NB4 (cell line): ENCODE measurements around the gene SDCBP2.

Experiments used
- CTCF ChIP-seq: IDR thresholded peaks from one replicate; pipeline ENCODE4 v1.5.1; 2012; ENCODE audit warnings: low read depth, low read length
- MAX ChIP-seq: IDR thresholded peaks from 2 replicates; pipeline ENCODE4 v1.6.1; 2011; ENCODE audit warnings: low read depth, low read length
- POLR2A ChIP-seq: IDR thresholded peaks from 2 replicates; pipeline ENCODE4 v1.6.1; 2011; ENCODE audit warnings: mild to moderate bottlenecking; ENCODE audit not compliant: insufficient read length; ENCODE audit errors: extremely low read depth

GRCh38 chr20:1280195-1281102 is 48.5 kb downstream of the SDCBP2 start:
- TF ChIP-seq CTCF (no peak), POLR2A (no peak), MAX (no peak)
